Cerebellar cortex (tissue), 1 donor: Measurements from ENCODE around the gene RPN2.

Source experiments
- DNase-seq: peaks from one replicate; pipeline ENCODE4 v3.0.0-alpha.2; 2015; ENCODE audit warnings: low spot score

The RPN2 gene

DNA sequence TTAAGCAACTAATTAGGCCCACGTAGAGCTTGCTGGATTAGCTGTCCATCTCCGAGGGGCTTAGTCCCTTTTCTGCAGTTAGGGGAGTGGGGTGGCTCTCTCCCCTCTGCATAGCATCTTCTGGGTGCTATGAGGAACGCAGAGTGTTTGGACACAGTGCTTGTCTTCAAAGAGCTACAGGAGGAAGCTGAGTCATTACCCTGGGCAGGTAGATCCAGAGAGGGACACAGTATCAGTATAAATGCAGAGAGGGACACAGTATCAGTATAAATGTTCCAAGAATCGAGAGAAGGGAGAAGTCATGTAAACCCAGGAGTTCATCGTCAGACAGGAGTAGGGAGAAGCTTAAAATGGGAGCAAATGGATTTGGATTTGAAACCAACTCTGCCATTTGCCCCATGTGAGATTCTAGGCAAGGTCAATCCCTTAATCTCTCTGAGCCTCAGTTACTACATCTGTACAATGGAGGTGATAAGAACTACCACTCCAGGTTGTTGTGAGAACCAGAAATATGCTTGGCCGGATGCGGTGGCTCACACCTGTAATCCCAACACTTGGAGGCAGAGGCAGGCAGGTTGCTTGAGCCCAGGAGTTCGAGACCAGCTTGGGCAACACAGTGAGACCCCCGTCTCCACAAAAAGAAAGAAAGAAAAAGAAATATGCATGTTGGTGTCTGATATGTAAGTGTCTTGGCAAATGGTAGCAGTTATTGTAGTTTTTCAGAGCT is 88.0 kb downstream of the RPN2 start:
- DNase-seq, result no peak

DNA sequence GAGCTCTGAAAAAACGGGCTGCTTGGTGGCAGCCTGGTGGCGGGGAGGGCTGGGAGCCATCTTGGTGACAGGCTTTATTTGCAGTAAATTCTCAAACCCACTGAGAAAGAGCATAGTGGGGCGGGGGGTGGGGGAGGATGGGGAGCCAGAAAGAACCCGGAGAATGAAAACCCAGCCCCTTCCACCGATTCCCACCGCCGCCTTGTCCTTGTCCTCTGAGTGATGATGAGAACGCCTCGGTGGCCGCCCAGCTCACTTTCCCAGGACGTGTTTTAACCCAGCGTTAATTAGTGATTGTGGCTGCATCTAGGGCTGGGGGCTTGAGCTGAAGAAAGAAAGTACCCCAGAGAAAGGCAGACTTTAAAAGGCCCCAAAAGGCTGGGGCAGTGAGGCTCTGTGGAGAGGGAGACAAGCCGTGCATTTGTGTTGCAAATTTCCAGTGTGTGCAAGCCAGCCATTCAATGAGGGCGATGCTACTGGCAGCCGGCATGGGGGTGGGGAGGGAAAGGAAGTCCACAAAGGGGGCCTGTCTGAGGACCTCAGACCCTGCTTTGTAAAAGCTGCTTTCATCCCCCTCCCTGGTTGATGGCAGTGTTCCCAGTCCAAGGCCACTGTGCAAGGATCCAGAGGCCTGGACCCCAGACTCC is 88.7 kb downstream of the RPN2 start:
- no peak for DNase-seq

- DNase-seq, result no peak
Measured at GRCh38 chr20:37270576-37271420, 91.7 kb downstream of the RPN2 start.

DNA sequence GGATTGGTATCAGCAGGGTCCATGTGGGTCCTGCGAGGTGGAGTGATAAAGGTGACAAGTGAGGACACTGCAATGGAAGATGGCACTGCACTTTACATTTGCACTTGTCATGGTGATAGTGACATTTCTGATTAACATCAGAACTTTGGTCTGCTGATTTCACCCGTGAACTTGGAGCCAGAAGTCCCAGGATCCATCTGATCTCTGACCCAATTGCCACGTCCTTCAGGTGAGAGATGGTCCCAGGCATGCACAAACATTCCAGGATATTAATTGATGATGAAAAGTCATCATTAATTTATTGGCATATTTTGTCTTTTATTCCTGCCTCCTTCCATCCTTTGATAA is 92.3 kb downstream of the RPN2 start:
- no peak for DNase-seq

DNA sequence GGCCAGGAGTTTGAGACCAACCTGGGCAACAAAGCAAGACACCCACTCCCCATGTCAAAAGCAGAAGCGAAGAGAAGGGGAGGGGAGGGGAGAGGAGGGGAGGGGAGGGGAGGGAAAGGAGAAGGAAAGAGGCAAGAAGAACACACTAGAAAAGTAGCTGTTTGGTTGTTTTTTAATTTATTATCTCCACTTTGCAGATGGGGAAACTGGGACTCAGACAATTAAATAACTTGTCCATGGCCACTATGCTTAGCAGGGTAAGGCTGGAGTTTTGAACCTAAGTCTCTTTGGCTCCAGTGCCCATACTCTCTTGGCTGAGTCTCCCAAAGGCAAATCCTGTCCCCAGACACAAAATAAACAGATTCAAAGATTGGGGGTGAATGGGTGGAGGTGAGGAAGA is 94.9 kb downstream of the RPN2 start:
- no peak for DNase-seq

DNA sequence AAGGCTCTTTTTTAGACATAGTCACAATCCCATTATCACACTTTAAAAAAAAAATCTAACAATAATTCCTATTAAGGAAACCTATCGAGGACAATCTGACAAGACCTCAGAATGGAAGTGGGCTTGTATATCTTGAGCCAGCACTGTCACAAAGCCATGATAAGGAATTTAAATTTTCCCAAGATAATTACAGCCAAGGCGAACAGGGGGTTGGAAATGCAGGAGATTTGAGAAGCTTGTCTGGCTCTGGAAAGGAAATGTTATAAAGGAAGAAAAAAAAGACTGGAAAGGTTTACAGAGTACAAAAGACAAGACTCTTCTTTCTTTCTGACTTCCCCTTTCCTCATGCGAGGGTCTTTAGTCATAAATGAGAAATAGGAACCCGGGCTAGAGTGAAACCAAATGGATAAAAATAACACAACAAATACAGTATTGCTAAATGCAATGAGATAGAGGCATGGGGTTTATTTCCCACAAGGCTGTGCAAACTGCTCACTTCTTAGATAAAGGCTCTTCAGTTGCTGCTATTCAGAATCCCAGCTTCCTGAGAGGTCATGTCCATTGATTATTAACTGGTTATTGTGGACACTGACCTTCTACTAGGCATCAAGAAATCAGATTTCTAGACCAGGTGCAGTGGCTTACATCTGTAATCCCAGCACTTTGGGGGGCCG is 95.9 kb downstream of the RPN2 start:
- no peak for DNase-seq

- peak; percentile 29 for DNase-seq
Measured at GRCh38 chr20:37276494-37277252, 97.5 kb downstream of the RPN2 start.

DNA sequence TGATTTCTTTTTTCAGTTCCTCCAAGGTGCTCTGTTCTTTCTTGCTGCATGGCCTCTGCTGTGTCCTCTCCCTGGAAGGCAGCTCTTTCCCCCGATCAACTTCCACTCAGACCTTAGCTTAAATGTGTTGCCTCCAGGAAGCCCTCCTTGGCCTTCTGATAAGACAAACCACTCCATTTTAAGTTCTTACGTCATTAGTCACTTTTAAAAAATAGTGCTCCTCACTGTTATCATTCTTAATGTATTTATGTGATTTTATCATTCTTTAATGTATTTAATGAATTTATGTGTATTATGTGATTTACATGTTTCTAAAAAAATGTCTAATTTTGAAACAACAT is 98.1 kb downstream of the RPN2 start:
- DNase-seq, result no peak

GRCh38 chr20:37278966-37279590 is 99.9 kb downstream of the RPN2 start:
- DNase-seq, result no peak

GRCh38 chr20:37279820-37280219 is 100.7 kb downstream of the RPN2 start:
- no peak for DNase-seq

DNA sequence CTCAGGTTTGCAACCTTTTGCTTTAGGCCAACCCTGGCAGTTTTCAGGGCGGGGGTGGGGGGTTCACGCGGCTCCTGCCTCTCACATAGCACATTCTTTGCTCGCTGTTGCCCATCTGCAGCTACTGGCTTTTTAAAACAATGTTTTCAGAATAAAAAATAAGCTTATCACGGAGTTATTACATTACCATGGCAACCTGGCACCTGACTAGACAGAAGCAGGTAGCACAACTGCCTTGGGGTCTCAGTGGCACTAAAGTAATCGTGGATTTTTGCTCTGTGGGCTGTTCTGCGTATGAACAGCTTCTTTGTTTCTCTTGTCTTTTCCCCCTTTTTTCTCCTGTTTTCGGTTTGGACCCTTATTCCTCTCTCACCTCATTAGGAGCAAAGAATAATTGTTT is 101.3 kb downstream of the RPN2 start:
- DNase-seq, result no peak

- DNase-seq, result peak; percentile 25
Measured at GRCh38 chr20:37282556-37282955, 103.4 kb downstream of the RPN2 start.

- no peak for DNase-seq
Measured at GRCh38 chr20:37283530-37284195, 104.5 kb downstream of the RPN2 start.

DNA sequence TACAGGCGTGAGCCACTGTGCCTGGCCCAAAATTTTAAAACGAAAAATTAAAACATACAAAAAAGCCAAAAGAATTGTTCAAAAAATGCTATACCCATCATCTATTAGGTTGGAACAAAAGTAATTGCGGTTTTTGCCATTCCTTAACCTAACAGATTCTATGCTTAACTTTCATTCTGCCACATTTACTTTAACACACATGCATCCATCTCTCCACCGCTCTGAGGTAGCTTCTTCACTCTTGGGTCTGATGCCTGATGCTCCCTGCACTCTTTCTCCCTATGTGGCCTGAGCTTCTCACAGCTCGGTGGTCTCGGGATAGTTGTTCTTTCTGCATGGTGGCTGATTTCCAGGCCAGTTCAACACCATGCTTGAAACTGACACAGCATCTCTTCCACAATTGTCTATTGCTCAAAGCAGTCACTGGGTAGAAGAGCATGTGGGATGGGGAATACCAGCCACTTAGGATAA is 105.6 kb downstream of the RPN2 start:
- no peak for DNase-seq

DNA sequence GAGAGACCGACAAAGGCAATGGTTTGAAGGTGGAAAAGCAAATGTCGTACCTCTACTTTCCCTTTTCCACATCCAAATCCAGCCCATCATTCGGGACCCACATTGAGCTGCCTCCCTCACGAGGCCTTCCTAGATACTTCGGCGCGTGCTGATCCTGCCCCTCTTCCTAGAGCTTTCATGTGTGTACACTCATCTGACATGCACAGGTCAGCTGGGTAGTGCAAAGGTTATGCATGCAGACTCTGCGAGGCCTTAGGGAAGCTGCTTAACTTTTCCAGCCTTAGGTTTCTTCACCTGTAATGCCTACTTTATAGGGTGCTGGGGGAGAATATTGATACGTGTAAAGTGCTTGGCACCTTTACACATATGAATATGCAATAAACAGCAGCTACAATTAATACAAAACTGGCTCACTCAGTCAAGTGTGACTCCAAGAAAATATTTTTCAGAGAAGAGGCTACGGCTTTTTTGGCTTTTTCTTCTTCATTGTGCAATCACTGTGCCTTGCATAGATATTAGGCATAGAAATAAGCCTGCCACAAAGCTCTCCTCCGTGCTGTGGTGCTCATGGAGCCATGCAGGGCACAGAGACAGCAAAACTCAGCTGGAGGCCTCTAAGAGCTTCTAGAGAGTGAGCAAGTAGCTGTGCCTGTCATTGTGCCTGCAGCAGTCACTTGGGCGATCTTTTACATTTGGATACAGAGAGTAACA is 106.7 kb downstream of the RPN2 start:
- DNase-seq, result no peak

GRCh38 chr20:37288091-37288490 is 109.0 kb downstream of the RPN2 start:
- DNase-seq, result no peak

DNA sequence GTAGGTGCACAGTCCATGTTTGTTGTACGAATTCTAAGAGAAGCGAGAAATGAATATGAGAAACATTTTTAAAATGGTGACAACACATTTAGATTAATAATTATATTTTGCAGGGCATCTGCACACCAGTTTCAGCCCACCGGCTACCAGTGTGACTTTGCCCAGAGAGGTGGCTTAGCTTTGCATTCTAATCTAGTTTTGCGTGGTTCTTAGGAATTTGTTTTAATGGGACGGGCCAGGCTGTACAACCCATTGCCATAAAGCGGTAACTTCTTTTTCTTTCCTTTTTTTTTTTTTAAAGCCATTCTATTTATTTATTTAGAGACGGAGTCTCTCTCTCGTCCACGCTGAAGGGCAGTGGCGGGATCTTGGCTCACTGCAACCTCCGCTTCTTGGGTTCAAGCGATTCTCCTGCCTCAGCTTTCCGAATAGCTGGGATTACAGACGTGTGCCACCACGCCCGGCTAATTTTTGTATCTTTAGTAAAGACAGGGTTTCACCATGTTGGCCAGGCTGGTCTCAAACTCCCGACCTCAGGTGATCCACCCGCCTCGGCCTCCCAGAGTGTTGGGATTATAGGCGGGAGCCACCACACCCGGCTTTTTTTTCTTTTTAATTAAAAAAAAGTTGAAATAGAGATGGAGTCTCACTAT is 111.2 kb downstream of the RPN2 start:
- DNase-seq, result no peak
